A549 treated with ZK216348 at 1 μM for 4 hours (cell line): ENCODE results near the gene FUZ. TPM values are rescaled to one million over a fixed set of nuclear protein-coding genes. Genes with fewer than 3 reads are reported as not detected.

ENCODE experiments used
- total RNA-seq: library from RNA; stranded (reverse); fragments of 200-300 nt; extraction: Qiagen RNA extraction; gene quantifications from 5 replicates; pipeline ENCODE4 v1.2.3, GENCODE V29; 2022; ENCODE audit warnings: low read depth

Gene FUZ
- total RNA-seq, result 9.3 to 17.9 TPM (median 15.0 TPM) in 5 replicates

DNA sequence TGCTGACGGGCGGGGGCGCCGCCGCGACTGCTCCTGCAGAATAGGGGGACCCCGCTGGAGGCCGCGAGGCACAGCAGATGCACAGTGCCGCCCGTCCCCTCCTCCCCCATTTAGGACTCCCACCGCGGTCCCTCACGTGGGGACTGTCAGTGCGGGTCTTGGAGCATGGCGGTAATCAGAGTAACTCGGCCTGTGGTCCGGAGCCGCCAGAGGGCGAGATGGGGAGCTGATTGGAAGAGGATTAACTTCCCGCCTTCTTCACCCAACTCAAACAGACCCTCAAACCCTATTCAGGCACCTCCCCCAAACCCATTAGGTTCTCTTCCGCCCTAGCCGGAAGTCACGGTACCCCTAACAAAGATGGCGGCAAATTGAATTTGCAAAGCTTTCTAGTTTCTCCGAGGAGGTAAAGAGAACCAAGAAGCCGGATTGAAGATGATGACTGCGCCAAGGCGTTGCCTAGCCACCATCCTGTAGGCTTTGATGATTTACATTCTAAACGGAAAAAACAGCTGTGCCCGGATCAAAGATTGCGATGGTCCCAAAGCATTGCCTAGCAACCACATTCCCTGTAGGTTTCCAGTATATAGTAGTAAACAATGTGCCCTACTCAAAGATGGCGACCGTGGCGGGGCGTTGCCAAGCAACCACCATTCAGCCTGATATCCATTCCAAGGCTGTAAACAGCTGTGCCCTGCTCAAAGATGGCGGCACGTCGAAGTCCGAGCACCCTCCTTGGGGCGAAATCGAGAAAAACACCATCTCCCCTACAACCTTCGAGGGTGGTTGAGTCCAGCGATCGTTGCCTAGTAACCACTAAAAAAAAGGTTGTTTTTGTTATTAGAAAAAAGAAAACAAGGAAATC, at the start of gene FUZ:
FUZ (minus strand) TSS at position 296 of the 865 bp plus-strand sequence; CDS start at position 110, 186 bp downstream.

DNA sequence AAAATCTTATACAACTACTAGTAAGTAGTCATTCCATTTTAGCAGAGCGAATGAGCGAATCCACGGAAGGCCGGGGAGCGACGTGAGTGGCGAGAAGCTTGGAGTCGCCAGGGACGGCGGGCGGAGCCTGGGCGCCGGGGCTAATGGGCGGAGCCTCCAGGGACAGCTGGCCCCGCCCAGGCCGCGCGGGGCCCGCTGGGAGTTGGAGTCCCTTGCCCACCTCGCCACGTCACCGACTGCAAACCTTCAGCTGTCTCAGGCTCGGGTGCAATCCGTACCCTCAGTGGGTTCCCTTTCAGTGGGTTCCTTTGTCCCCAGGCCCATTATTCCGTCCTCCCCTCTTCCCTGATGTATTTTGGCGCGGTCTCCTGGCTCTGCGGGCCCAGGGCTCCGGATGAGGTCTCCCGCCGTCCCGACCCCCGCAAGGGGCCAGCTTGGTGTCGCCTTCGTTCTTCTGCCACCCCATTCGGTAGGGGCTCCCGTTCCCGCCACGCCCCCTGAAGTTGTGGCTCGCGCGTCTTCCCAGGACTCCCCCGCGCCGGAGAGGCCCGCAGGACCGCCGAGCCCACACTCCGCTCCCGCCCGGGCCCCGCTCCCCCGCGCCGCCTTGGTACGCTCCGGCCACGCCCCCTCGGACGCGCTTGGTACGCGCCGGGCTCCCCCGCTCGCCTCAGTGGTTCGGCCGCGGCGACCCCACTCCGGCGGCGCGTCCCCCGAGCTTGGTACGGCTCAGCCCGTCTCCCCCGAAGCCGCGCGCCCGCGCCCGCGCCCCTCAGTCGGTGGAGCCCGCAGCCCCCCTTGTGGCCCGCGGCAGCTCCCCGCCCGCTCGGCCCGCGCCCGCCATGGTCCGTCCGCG, 37.6 kb upstream of the FUZ start, which contains the start of gene PTOV1:
PTOV1 (plus strand) TSS at position 673 of the 856 bp plus-strand sequence.

DNA sequence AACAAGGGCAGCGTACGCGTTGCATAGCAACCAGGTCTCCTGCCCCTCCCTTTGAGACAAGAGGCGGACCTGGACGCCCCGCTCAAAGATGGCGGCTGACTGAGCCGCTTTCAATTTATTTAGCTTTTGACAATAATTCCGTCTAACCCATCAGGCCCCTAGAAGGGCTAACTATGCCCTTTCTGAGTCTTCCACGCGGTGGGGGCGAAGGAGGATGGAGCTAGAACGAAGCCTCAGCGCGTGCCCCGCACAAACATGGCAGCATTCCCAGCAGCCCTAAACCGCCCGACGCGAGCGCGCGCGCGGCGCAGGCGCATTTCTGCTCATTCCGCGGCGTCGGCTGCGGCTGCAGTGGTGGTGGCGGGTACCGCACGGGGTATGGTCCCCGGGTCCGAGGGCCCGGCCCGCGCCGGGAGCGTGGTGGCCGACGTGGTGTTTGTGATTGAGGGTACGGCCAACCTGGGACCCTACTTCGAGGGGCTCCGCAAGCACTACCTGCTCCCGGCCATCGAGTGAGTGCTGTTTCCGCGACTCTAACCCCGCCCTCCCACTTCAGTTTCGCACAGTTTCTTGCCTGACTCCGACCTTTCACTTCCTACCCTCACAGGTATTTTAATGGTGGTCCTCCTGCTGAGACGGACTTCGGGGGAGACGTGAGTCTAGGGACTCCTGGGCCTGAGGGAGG, 5.0 kb upstream of the FUZ start, which contains the start of gene MED25:
MED25 (plus strand) TSS at position 326 of the 685 bp plus-strand sequence; CDS start at position 379, 53 bp downstream.

GRCh38 chr19:49766930-49767299, 46.2 kb downstream of the FUZ start, which contains the start of gene AP2A1:
Gene AP2A1, plus strand, starts transcription at chr19:49767001. Its CDS starts 133 bp downstream, at chr19:49767134.

GRCh38 chr19:49763230-49763629, 49.9 kb downstream of the FUZ start, which contains the start of gene TSKS:
Gene TSKS, minus strand, starts transcription at chr19:49763306. Its CDS starts 59 bp downstream, at chr19:49763247.

Other genes starting within 250 kb of the FUZ start
- gene NOSIP, start 232.7 kb downstream of the FUZ start, total RNA-seq, result 69.9 to 115 TPM (median 107 TPM) in 5 replicates
- 0.39 to 1.1 TPM (median 0.94 TPM) in 5 replicates for gene PRRG2, start 232.0 kb downstream of the FUZ start, total RNA-seq
- gene PRR12, start 222.1 kb downstream of the FUZ start, total RNA-seq, result 20.1 to 39.3 TPM (median 34.5 TPM) in 5 replicates
- 70.1 to 151 TPM (median 135 TPM) in 5 replicates for gene RRAS, start 173.1 kb downstream of the FUZ start, total RNA-seq
- gene SCAF1, start 171.1 kb downstream of the FUZ start, total RNA-seq, result 32.3 to 79.6 TPM (median 75.1 TPM) in 5 replicates
- 69.2 to 108 TPM (median 102 TPM) in 5 replicates for gene IRF3, start 147.4 kb downstream of the FUZ start, total RNA-seq
- 49.1 to 71.5 TPM (median 65.4 TPM) in 5 replicates for gene BCL2L12, start 147.4 kb downstream of the FUZ start, total RNA-seq
- gene PRMT1, start 136.0 kb downstream of the FUZ start, total RNA-seq, result 329 to 426 TPM (median 425 TPM) in 5 replicates
- 2.7 to 6.9 TPM (median 5.7 TPM) in 5 replicates for gene ADM5, start 123.7 kb downstream of the FUZ start, total RNA-seq
- gene CPT1C, start 122.2 kb downstream of the FUZ start, total RNA-seq, result 11.4 to 14.4 TPM (median 13.4 TPM) in 5 replicates
- gene TSKS, start 50.0 kb downstream of the FUZ start, total RNA-seq, result not detected in 5 replicates
- 31.7 to 63.3 TPM (median 57.1 TPM) in 5 replicates for gene AP2A1, start 46.3 kb downstream of the FUZ start, total RNA-seq
- gene MED25, start 5.0 kb upstream of the FUZ start, total RNA-seq, result 39.7 to 74.7 TPM (median 67.0 TPM) in 5 replicates
- gene PTOV1, start 37.9 kb upstream of the FUZ start, total RNA-seq, result 98.8 to 160 TPM (median 149 TPM) in 5 replicates
- 30.8 to 60.9 TPM (median 51.4 TPM) in 5 replicates for gene PNKP, start 54.3 kb upstream of the FUZ start, total RNA-seq
- 64.4 to 121 TPM (median 114 TPM) in 5 replicates for gene AKT1S1, start 64.1 kb upstream of the FUZ start, total RNA-seq
- gene TBC1D17, start 64.4 kb upstream of the FUZ start, total RNA-seq, result 16.6 to 25.0 TPM (median 22.9 TPM) in 5 replicates
- 0.19 to 0.88 TPM (median 0.64 TPM) in 5 replicates for gene IL4I1, start 83.6 kb upstream of the FUZ start, total RNA-seq
- gene ATF5, start 115.9 kb upstream of the FUZ start, total RNA-seq, result 40.4 to 59.5 TPM (median 52.8 TPM) in 5 replicates
- gene NUP62, start 116.2 kb upstream of the FUZ start, total RNA-seq, result 60.3 to 101 TPM (median 94.7 TPM) in 5 replicates
- 0.08 TPM in 1 of 5 replicates, not detected in the others for gene SIGLEC11, start 147.9 kb upstream of the FUZ start, total RNA-seq
- 33.0 to 41.1 TPM (median 38.8 TPM) in 5 replicates for gene VRK3, start 212.1 kb upstream of the FUZ start, total RNA-seq
- gene ZNF473, start 212.7 kb upstream of the FUZ start, total RNA-seq, result 7.7 to 12.9 TPM (median 10.6 TPM) in 5 replicates